Loucy (cell line): ENCODE measurements around the gene ACTRT2.

Source experiments
- H2AFZ ChIP-seq: fragments of 200-600 bp; sonication (generic); 2 replicates; pipeline ENCODE4 v1.6.0; 2016; ENCODE audit warnings: antibody characterized with exemption, mild to moderate bottlenecking, low read length, moderate library complexity
- H3F3A ChIP-seq: fragments of 200-600 bp; 2 replicates; pipeline ENCODE4 v1.6.0; 2016; ENCODE audit warnings: antibody characterized with exemption, low read depth, mild to moderate bottlenecking
- H3K27me3 ChIP-seq: fragments of 200-600 bp; sonication (generic); 2 replicates; pipeline ENCODE4 v1.6.1; 2014; ENCODE audit warnings: low read length, mild to moderate bottlenecking; ENCODE audit not compliant: insufficient read depth, poor library complexity, severe bottlenecking
- H3K36me3 ChIP-seq: fragments of 200-600 bp; sonication (generic); 2 replicates; pipeline ENCODE4 v1.6.1; 2016; ENCODE audit warnings: low read length; ENCODE audit not compliant: insufficient read depth
- H3K4me1 ChIP-seq: fragments of 200-600 bp; sonication (generic); 2 replicates; pipeline ENCODE4 v1.5.1; 2014; ENCODE audit warnings: low read length, mild to moderate bottlenecking; ENCODE audit not compliant: insufficient read depth, poor library complexity, severe bottlenecking
- H3K4me2 ChIP-seq: fragments of 200-600 bp; sonication (generic); 2 replicates; pipeline ENCODE4 v1.6.0; 2014; ENCODE audit warnings: antibody characterized with exemption, low read length, low read depth, mild to moderate bottlenecking; ENCODE audit not compliant: poor library complexity, severe bottlenecking
- H3K4me3 ChIP-seq: fragments of 200-600 bp; sonication (generic); 2 replicates; pipeline ENCODE4 v1.5.1; 2014; ENCODE audit warnings: low read length, mild to moderate bottlenecking, mixed read lengths; ENCODE audit not compliant: poor library complexity, severe bottlenecking
- H3K79me2 ChIP-seq: fragments of 200-600 bp; sonication (generic); 2 replicates; pipeline ENCODE4 v1.6.1; 2014; ENCODE audit warnings: low read length; ENCODE audit not compliant: insufficient read depth
- H3K9ac ChIP-seq: fragments of 200-600 bp; sonication (generic); 2 replicates; pipeline ENCODE4 v1.6.0; 2014; ENCODE audit warnings: mild to moderate bottlenecking, low read depth, low read length, moderate library complexity; ENCODE audit not compliant: poor library complexity, severe bottlenecking
- H3K9me2 ChIP-seq: fragments of 200-600 bp; sonication (generic); replicated peaks from 2 replicates; pipeline ENCODE4 v1.6.1; 2016; ENCODE audit warnings: low read depth, low read length, mixed read lengths
- H3K9me3 ChIP-seq: fragments of 200-600 bp; sonication (generic); 2 replicates; pipeline ENCODE4 v1.6.1; 2014; ENCODE audit warnings: mild to moderate bottlenecking, antibody characterized with exemption, low read length, low read depth; ENCODE audit not compliant: insufficient read depth
- H4K20me1 ChIP-seq: fragments of 200-600 bp; sonication (generic); 2 replicates; pipeline ENCODE4 v1.6.0; 2014; ENCODE audit warnings: antibody characterized with exemption, low read length, mild to moderate bottlenecking; ENCODE audit not compliant: insufficient read depth, poor library complexity, severe bottlenecking
- CTCF ChIP-seq: fragments of 200-600 bp; sonication (generic); conservative IDR thresholded peaks from 2 replicates; pipeline ENCODE4 v1.5.1; 2014; ENCODE audit warnings: mild to moderate bottlenecking, antibody characterized with exemption, low read length
- EZH2phosphoT487 ChIP-seq: fragments of 200-600 bp; IDR thresholded peaks from 2 replicates; pipeline ENCODE4 v1.6.1; 2018; ENCODE audit warnings: antibody characterized with exemption, mild to moderate bottlenecking, moderate library complexity, borderline replicate concordance

ACTRT2 gene

GRCh38 chr1:2991753-2992495 lies 29.3 kb upstream of the ACTRT2 start:
- no peak overlapping the region for H2AFZ ChIP-seq
- no peak for TF ChIP-seq EZH2phosphoT487
- peaks cover 9% of the 10 kb centered on the region; the same call in 1 of the 2 replicates for H3K9me3 ChIP-seq

GRCh38 chr1:2998503-2999100 lies 22.7 kb upstream of the ACTRT2 start:
- no peaks in the 10 kb centered on the region for H4K20me1 ChIP-seq
- TF ChIP-seq EZH2phosphoT487 (no peak), CTCF (no peak)
- no peak overlapping the region for H3K9ac ChIP-seq
- no peaks in the 10 kb centered on the region for H3K27me3 ChIP-seq
- no peaks in the 10 kb centered on the region for H3K9me2 ChIP-seq
- no peaks in the 10 kb centered on the region for H3K79me2 ChIP-seq
- H3K36me3 ChIP-seq: no peaks in the 10 kb centered on the region
- H3F3A ChIP-seq: no peaks in the 10 kb centered on the region
- H2AFZ ChIP-seq: no peak overlapping the region
- H3K4me2 ChIP-seq: no peak overlapping the region
- no peak overlapping the region for H3K4me3 ChIP-seq
- H3K4me1 ChIP-seq: no peaks in the 10 kb centered on the region
- H3K9me3 ChIP-seq: peaks cover 7% of the 10 kb centered on the region; the same call in 1 of the 2 replicates

More at GRCh38 chr1:2991753-2992495, 29.3 kb upstream of the ACTRT2 start:
- no peaks in the 10 kb centered on the region for H3K27me3 ChIP-seq
- H3K9ac ChIP-seq: no peak overlapping the region
- no peaks in the 10 kb centered on the region for H3K36me3 ChIP-seq
- H3F3A ChIP-seq: no peaks in the 10 kb centered on the region
- H4K20me1 ChIP-seq: no peaks in the 10 kb centered on the region
- no peaks in the 10 kb centered on the region for H3K9me2 ChIP-seq
- H3K79me2 ChIP-seq: no peaks in the 10 kb centered on the region
- H3K4me1 ChIP-seq: no peaks in the 10 kb centered on the region
- H3K4me3 ChIP-seq: no peak overlapping the region
- no peak overlapping the region for H3K4me2 ChIP-seq

- Histone ChIP-seq H3K4me1 (no peaks in the 10 kb centered on the region), H2AFZ (no peak overlapping the region), H3K9me2 (no peaks in the 10 kb centered on the region), H4K20me1 (no peaks in the 10 kb centered on the region), H3K9ac (no peak overlapping the region), H3K27me3 (no peaks in the 10 kb centered on the region), H3K9me3 (0 out of 2 replicates have a peak, but pooled peaks cover 2% of the 10 kb centered on the region), H3K79me2 (no peaks in the 10 kb centered on the region), H3K4me2 (no peak overlapping the region), H3K36me3 (no peaks in the 10 kb centered on the region), H3K4me3 (no peak overlapping the region), H3F3A (no peaks in the 10 kb centered on the region)
- TF ChIP-seq CTCF (no peak), EZH2phosphoT487 (no peak)
Measured at GRCh38 chr1:2999138-2999537, 22.1 kb upstream of the ACTRT2 start.
